Fibroblast of skin of left biceps (primary cell): ENCODE data around the gene TAOK3.
A peak's percentile ranks its signal among the peaks of the same experiment; 100 is the strongest.
"Not testable (repeated sequence)": the region's sequence is repeated elsewhere in the genome, so short reads cannot be mapped to it uniquely, and the experiment has no call there.

Experiments
- DNase-seq, 2 experiments: peaks; one replicate each; pipeline ENCODE4 v3.0.0-alpha.2; 2013; ENCODE audit warnings: low read depth in 2 of 2

Gene TAOK3

GRCh38 chr12:118373616-118374015, 909 bp upstream of the TAOK3 start:
- no peak for DNase-seq

- no peak for DNase-seq
Measured at GRCh38 chr12:118371321-118372282, 1.1 kb downstream of the TAOK3 start.

- DNase-seq, result no peak
Measured at GRCh38 chr12:118370601-118371000, 2.1 kb downstream of the TAOK3 start.

GRCh38 chr12:118368821-118369220, 3.9 kb downstream of the TAOK3 start:
- no peak for DNase-seq

GRCh38 chr12:118361889-118362288, 10.8 kb downstream of the TAOK3 start:
- DNase-seq, result no peak

GRCh38 chr12:118361092-118361404, 11.7 kb downstream of the TAOK3 start:
- DNase-seq, result no peak

GRCh38 chr12:118359541-118359915, 13.2 kb downstream of the TAOK3 start:
- DNase-seq, result no peak

GRCh38 chr12:118358612-118359540, 13.8 kb downstream of the TAOK3 start:
- no peak for DNase-seq

GRCh38 chr12:118358008-118358359, 14.7 kb downstream of the TAOK3 start:
- no peak for DNase-seq

- peak in 1 of 2 experiments; percentile 42 for DNase-seq
Measured at GRCh38 chr12:118357257-118358007, 15.3 kb downstream of the TAOK3 start.

- peak; percentile 76 to 79 for DNase-seq
Measured at GRCh38 chr12:118356809-118357256, 15.9 kb downstream of the TAOK3 start.

GRCh38 chr12:118355843-118356242, 16.9 kb downstream of the TAOK3 start:
- no peak for DNase-seq

GRCh38 chr12:118354903-118355302, 17.8 kb downstream of the TAOK3 start:
- no peak for DNase-seq

GRCh38 chr12:118354503-118354902, 18.2 kb downstream of the TAOK3 start:
- DNase-seq, result not testable (repeated sequence)

- no peak for DNase-seq
Measured at GRCh38 chr12:118353721-118354120, 19.0 kb downstream of the TAOK3 start.

GRCh38 chr12:118350908-118351559, 21.7 kb downstream of the TAOK3 start:
- no peak for DNase-seq

GRCh38 chr12:118347916-118348315, 24.8 kb downstream of the TAOK3 start:
- no peak for DNase-seq

- no peak for DNase-seq
Measured at GRCh38 chr12:118346895-118347294, 25.8 kb downstream of the TAOK3 start.

- DNase-seq, result no peak
Measured at GRCh38 chr12:118345355-118345754, 27.4 kb downstream of the TAOK3 start.

- no peak for DNase-seq
Measured at GRCh38 chr12:118344829-118345228, 27.9 kb downstream of the TAOK3 start.

GRCh38 chr12:118342090-118342489, 30.6 kb downstream of the TAOK3 start:
- DNase-seq, result no peak
